ENCODE results near the gene ADRM1. TPM values are rescaled to one million over a fixed set of nuclear protein-coding genes. Genes with fewer than 3 reads are reported as not detected.

The ADRM1 gene
- total RNA-seq (2022) (222 and 227 TPM in 2 replicates), Bru-seq, nascent RNA (percentile 87 among the genes with signal in this experiment), BruChase-seq, experiment 1, labeled RNA remaining after a 6-hour chase (percentile 96 among the genes with signal in this experiment), BruChase-seq, experiment 2, labeled RNA remaining after a 2-hour chase (percentile 93 among the genes with signal in this experiment)
- long read RNA-seq, transcript ADRM1-205 (9 exons, 1,361 nt), result minor isoform, 40 of 822 reads
- long read RNA-seq, transcript ADRM1-201 (10 exons, 1,478 nt), result major isoform, 583 of 822 reads
- long read RNA-seq, partial matches to known transcripts, result 62 of 822 reads
- long read RNA-seq, other reads (novel, unspliced or antisense), result 137 of 822 reads

GRCh38 chr20:62302341-62303061 is at the start of gene ADRM1:
Gene ADRM1 (plus strand): TSS chr20:62302997. CDS start chr20:62303569, 572 bp downstream.
- peak within 1 kb of the TSS; percentile 84 for H3K4me3 Mint-ChIP-seq (ENCODE audit: low read depth, unreplicated experiment)
- no peaks in the 10 kb centered on the region for H3K9me3 Mint-ChIP-seq (ENCODE audit: low read depth, unreplicated experiment)
- peaks cover 94% of the 10 kb centered on the region for H3K36me3 Mint-ChIP-seq (ENCODE audit: insufficient read depth, unreplicated experiment)
- TF ChIP-seq CTCF (IDR thresholded peaks at IDR 0.05; ENCODE audit: unreplicated experiment), result peak; percentile 98
- intact Hi-C loops (cut with micrococcal nuclease; ENCODE audit: unreplicated experiment), result loop anchor here (1.0 to 10.0 kb wide), 2 partner anchors 80 to 182 kb away; no protein-coding TSS in a partner anchor
- CTCF ChIA-PET, result interaction anchor here (0.5 to 1.2 kb wide), 17 partner anchors 9 to 365 kb away, joined by 3 to 44 read pairs (median 5); partner anchors contain the start of genes LAMA5 and RPS21
- H3K27me3 Mint-ChIP-seq (ENCODE audit: unreplicated experiment), result no peaks in the 10 kb centered on the region
- no TSS peak for BruUV-seq (replicated peaks)
- DNase-seq, result peak; percentile 100
- peak within 1 kb of the TSS; percentile 86 for H3K27ac Mint-ChIP-seq (ENCODE audit: unreplicated experiment)
- H3K4me1 Mint-ChIP-seq (ENCODE audit: low read depth, unreplicated experiment), result peaks cover 28% of the 10 kb centered on the region

- H3K36me3 Mint-ChIP-seq (ENCODE audit: insufficient read depth, unreplicated experiment), result peaks cover 25% of the 10 kb centered on the region
- CTCF ChIA-PET, result no interaction called here
- BruUV-seq (replicated peaks), result no TSS peak
- intact Hi-C loops (cut with micrococcal nuclease; ENCODE audit: unreplicated experiment), result no loop called here
- no peaks in the 10 kb centered on the region for H3K9me3 Mint-ChIP-seq (ENCODE audit: low read depth, unreplicated experiment)
- H3K4me3 Mint-ChIP-seq (ENCODE audit: low read depth, unreplicated experiment), result no peak overlapping the region
- no peaks in the 10 kb centered on the region for H3K27me3 Mint-ChIP-seq (ENCODE audit: unreplicated experiment)
- no peak overlapping the region for H3K27ac Mint-ChIP-seq (ENCODE audit: unreplicated experiment)
- TF ChIP-seq CTCF (IDR thresholded peaks at IDR 0.05; ENCODE audit: unreplicated experiment), result no peak
- H3K4me1 Mint-ChIP-seq (ENCODE audit: low read depth, unreplicated experiment), result peaks cover 23% of the 10 kb centered on the region
- no peak for DNase-seq
These were observed 49.4 kb upstream of the ADRM1 start for GRCh38 chr20:62253398-62253797.

- no peak for TF ChIP-seq CTCF (IDR thresholded peaks at IDR 0.05; ENCODE audit: unreplicated experiment)
- H3K36me3 Mint-ChIP-seq (ENCODE audit: insufficient read depth, unreplicated experiment), result peaks cover 31% of the 10 kb centered on the region
- no TSS peak for BruUV-seq (replicated peaks)
- CTCF ChIA-PET, result no interaction called here
- intact Hi-C loops (cut with micrococcal nuclease; ENCODE audit: unreplicated experiment), result no loop called here
- H3K4me3 Mint-ChIP-seq (ENCODE audit: low read depth, unreplicated experiment), result no peak overlapping the region
- no peaks in the 10 kb centered on the region for H3K9me3 Mint-ChIP-seq (ENCODE audit: low read depth, unreplicated experiment)
- no peak overlapping the region for H3K27ac Mint-ChIP-seq (ENCODE audit: unreplicated experiment)
- no peak for DNase-seq
- H3K4me1 Mint-ChIP-seq (ENCODE audit: low read depth, unreplicated experiment), result peaks cover 23% of the 10 kb centered on the region
- H3K27me3 Mint-ChIP-seq (ENCODE audit: unreplicated experiment), result no peaks in the 10 kb centered on the region
These were observed 48.6 kb upstream of the ADRM1 start for GRCh38 chr20:62254021-62254724.

GRCh38 chr20:62255976-62256375 is 46.8 kb upstream of the ADRM1 start:
- peaks cover 16% of the 10 kb centered on the region for H3K4me1 Mint-ChIP-seq (ENCODE audit: low read depth, unreplicated experiment)
- no TSS peak for BruUV-seq (replicated peaks)
- CTCF ChIA-PET, result no interaction called here

More at GRCh38 chr20:62255976-62256375, 46.8 kb upstream of the ADRM1 start:
- intact Hi-C loops (cut with micrococcal nuclease; ENCODE audit: unreplicated experiment), result no loop called here
- peaks cover 43% of the 10 kb centered on the region for H3K36me3 Mint-ChIP-seq (ENCODE audit: insufficient read depth, unreplicated experiment)
- TF ChIP-seq CTCF (IDR thresholded peaks at IDR 0.05; ENCODE audit: unreplicated experiment), result no peak
- H3K4me3 Mint-ChIP-seq (ENCODE audit: low read depth, unreplicated experiment), result no peak overlapping the region
- no peak for DNase-seq
- H3K27me3 Mint-ChIP-seq (ENCODE audit: unreplicated experiment), result no peaks in the 10 kb centered on the region
- no peaks in the 10 kb centered on the region for H3K9me3 Mint-ChIP-seq (ENCODE audit: low read depth, unreplicated experiment)
- no peak overlapping the region for H3K27ac Mint-ChIP-seq (ENCODE audit: unreplicated experiment)

All from Calu3 (cell line).